ENCODE measurements around the gene PGGHG. TPM values are rescaled to one million over a fixed set of nuclear protein-coding genes. Genes with fewer than 3 reads are reported as not detected.
"Not testable (repeated sequence)": the region's sequence is repeated elsewhere in the genome, so short reads cannot be mapped to it uniquely, and the experiment has no call there.

The PGGHG gene
- polyA plus RNA-seq, 1 donor (not counting 4 experiments of a cell fraction or from before 2014, with no cell fraction given) = 4.3 TPM

DNA sequence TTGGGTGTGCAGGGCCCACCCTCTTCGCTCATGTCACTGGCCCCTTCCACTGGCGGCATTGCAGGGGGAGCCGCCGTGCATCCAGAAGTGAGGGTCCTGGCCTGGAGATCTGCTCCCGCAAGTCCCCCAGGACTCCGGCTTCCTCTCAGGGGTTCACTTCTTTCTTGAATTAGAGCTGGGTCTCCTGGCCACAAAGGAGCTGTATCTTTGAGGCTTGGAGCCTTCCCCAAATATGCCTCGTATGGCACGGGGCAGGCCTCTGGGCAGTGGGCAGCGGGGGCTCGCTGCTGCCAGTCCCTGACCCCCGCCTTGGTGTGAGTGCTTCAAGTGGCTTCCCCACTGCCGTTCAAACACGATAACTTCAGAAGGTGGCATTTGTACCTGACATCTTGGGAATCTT lies 39.1 kb downstream of the PGGHG start:
- dilution Hi-C loops (cut with MboI; ENCODE audit: extremely low pct_ligation_motif_present, low sequenced_read_pairs) = no loop called here
- no peak overlapping the region for H3K4me2 ChIP-seq (ENCODE audit: control insufficient read depth, extremely low read depth, insufficient read depth, low read depth, low read length)
- TF ChIP-seq, protein P1, sequence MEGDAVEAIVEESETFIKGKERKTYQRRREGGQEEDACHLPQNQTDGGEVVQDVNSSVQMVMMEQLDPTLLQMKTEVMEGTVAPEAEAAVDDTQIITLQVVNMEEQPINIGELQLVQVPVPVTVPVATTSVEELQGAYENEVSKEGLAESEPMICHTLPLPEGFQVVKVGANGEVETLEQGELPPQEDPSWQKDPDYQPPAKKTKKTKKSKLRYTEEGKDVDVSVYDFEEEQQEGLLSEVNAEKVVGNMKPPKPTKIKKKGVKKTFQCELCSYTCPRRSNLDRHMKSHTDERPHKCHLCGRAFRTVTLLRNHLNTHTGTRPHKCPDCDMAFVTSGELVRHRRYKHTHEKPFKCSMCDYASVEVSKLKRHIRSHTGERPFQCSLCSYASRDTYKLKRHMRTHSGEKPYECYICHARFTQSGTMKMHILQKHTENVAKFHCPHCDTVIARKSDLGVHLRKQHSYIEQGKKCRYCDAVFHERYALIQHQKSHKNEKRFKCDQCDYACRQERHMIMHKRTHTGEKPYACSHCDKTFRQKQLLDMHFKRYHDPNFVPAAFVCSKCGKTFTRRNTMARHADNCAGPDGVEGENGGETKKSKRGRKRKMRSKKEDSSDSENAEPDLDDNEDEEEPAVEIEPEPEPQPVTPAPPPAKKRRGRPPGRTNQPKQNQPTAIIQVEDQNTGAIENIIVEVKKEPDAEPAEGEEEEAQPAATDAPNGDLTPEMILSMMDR (optimal IDR thresholded peaks at IDR 0.05 in 1 of 3, IDR thresholded peaks at IDR 0.05 in 1 of 3, conservative IDR thresholded peaks at IDR 0.05 in 1 of 3; ENCODE audit: extremely low read depth in 1 of 3, insufficient read depth in 2 of 3, low read length in 3 of 3) = no peak
- no peak for TF ChIP-seq EZH2 (IDR thresholded peaks at IDR 0.05; ENCODE audit: low read length)
- H2AFZ ChIP-seq (ENCODE audit: control insufficient read depth, low read length) = no peak overlapping the region
- no peak overlapping the region for H3K4me3 ChIP-seq (ENCODE audit: control insufficient read depth in 2 of 3, extremely low read depth in 1 of 3, insufficient read depth in 2 of 3, low read depth in 1 of 3, low read length in 3 of 3)
- H3K79me2 ChIP-seq (ENCODE audit: control insufficient read depth, insufficient read depth, low read length) = no peaks in the 10 kb centered on the region
- H3K9me3 ChIP-seq (ENCODE audit: control insufficient read depth, low read depth, low read length) = no peaks in the 10 kb centered on the region
- no peak overlapping the region for H3K27ac ChIP-seq (ENCODE audit: control insufficient read depth, insufficient read depth, low read length)
- peaks cover 7% of the 10 kb centered on the region for H3K27me3 ChIP-seq (ENCODE audit: control insufficient read depth, extremely low read depth, insufficient read depth, low read length)
- H3K9me1 ChIP-seq (ENCODE audit: control insufficient read depth, extremely low read depth, insufficient read depth, low read length) = no peaks in the 10 kb centered on the region
- no peaks in the 10 kb centered on the region for H4K20me1 ChIP-seq (ENCODE audit: control insufficient read depth, extremely low read depth, insufficient read depth, low read length)
- H3K9ac ChIP-seq (ENCODE audit: control insufficient read depth, extremely low read depth, insufficient read depth, low read length) = no peak overlapping the region
- DNase-seq (ENCODE audit: low read depth, low spot score) (no peak), FAIRE-seq (no peak)
- no peaks in the 10 kb centered on the region for H3K4me1 ChIP-seq (ENCODE audit: control insufficient read depth, extremely low read depth, insufficient read depth, low read length)
- no peaks in the 10 kb centered on the region for H3K36me3 ChIP-seq (ENCODE audit: control insufficient read depth in 2 of 2, extremely low read depth in 1 of 2, insufficient read depth in 2 of 2, low read length in 2 of 2)

DNA sequence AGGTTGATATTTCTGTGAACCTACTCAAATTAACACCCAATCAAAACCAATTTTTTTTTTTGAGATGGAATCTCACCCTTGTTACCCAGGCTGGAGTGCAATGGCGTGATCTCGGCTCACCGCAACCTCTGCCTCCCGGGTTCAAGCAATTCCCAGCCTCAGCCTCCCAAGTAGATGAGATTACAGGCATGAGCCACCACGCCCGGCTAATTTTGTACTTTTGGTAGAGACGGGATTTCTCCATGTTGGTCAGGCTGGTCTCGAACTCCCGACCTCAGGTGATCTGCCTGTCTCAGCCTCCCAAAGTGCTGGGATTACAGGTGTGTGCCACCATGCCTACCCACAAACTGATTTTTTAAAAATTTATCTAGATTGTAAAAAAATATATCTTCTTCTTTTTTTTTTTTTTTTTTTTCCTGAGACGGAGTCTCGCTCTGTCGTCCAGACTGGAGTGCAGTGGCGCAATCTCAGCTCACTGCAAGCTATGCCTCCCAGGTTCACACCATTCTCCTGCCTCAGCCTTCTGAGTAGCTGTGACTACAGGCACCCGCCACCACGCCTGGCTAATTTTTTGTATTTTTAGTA lies 39.7 kb downstream of the PGGHG start:
- H3K9me3 ChIP-seq (ENCODE audit: control insufficient read depth, low read depth, low read length); FAIRE-seq; dilution Hi-C loops (cut with MboI; ENCODE audit: extremely low pct_ligation_motif_present, low sequenced_read_pairs): not testable (repeated sequence)

DNA sequence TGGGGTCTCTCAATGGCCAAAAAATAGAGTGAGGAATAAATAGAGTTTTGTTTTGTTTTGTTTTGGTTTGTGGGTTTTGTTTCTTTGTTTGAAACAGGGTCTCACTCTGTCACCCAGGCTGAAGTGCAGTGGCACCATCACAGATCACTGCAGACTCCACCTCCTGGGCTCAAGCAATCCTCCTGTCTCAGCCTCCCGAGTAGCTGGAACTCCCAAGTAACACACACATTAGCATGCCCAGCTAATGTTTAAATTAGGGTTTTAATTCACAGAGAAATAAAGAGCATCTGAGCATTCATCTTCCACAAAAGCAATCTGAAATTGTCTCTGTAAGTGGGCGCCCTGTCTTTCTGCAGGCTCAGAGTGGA lies 40.9 kb downstream of the PGGHG start:
- peaks cover 3% of the 10 kb centered on the region for H3K4me1 ChIP-seq (ENCODE audit: control insufficient read depth, extremely low read depth, insufficient read depth, low read length)
- DNase-seq (ENCODE audit: low read depth, low spot score) (no peak), FAIRE-seq (no peak)
- peaks cover 12% of the 10 kb centered on the region for H3K27me3 ChIP-seq (ENCODE audit: control insufficient read depth, extremely low read depth, insufficient read depth, low read length)
- no peaks in the 10 kb centered on the region for H3K9me1 ChIP-seq (ENCODE audit: control insufficient read depth, extremely low read depth, insufficient read depth, low read length)
- no peaks in the 10 kb centered on the region for H3K79me2 ChIP-seq (ENCODE audit: control insufficient read depth, insufficient read depth, low read length)
- H3K36me3 ChIP-seq (ENCODE audit: control insufficient read depth in 2 of 2, extremely low read depth in 1 of 2, insufficient read depth in 2 of 2, low read length in 2 of 2) = no peaks in the 10 kb centered on the region
- no peak for TF ChIP-seq EZH2 (IDR thresholded peaks at IDR 0.05; ENCODE audit: low read length)
- TF ChIP-seq, protein P1 (optimal IDR thresholded peaks at IDR 0.05 in 1 of 3, IDR thresholded peaks at IDR 0.05 in 1 of 3, conservative IDR thresholded peaks at IDR 0.05 in 1 of 3; ENCODE audit: extremely low read depth in 1 of 3, insufficient read depth in 2 of 3, low read length in 3 of 3) = no peak
- no peak overlapping the region for H3K4me3 ChIP-seq (ENCODE audit: control insufficient read depth in 2 of 3, extremely low read depth in 1 of 3, insufficient read depth in 2 of 3, low read depth in 1 of 3, low read length in 3 of 3)
- no peak overlapping the region for H3K27ac ChIP-seq (ENCODE audit: control insufficient read depth, insufficient read depth, low read length)
- no peak overlapping the region for H2AFZ ChIP-seq (ENCODE audit: control insufficient read depth, low read length)
- dilution Hi-C loops (cut with MboI; ENCODE audit: extremely low pct_ligation_motif_present, low sequenced_read_pairs) = no loop called here
- no peaks in the 10 kb centered on the region for H4K20me1 ChIP-seq (ENCODE audit: control insufficient read depth, extremely low read depth, insufficient read depth, low read length)
- H3K4me2 ChIP-seq (ENCODE audit: control insufficient read depth, extremely low read depth, insufficient read depth, low read depth, low read length) = no peak overlapping the region
- no peak overlapping the region for H3K9ac ChIP-seq (ENCODE audit: control insufficient read depth, extremely low read depth, insufficient read depth, low read length)
- peaks cover 2% of the 10 kb centered on the region for H3K9me3 ChIP-seq (ENCODE audit: control insufficient read depth, low read depth, low read length)

More for the DNA sequence above, 39.7 kb downstream of the PGGHG start:
- not testable (repeated sequence) for DNase-seq (ENCODE audit: low read depth, low spot score); H2AFZ ChIP-seq (ENCODE audit: control insufficient read depth, low read length); H3K9me1 ChIP-seq (ENCODE audit: control insufficient read depth, extremely low read depth, insufficient read depth, low read length); H3K9ac ChIP-seq (ENCODE audit: control insufficient read depth, extremely low read depth, insufficient read depth, low read length); H3K36me3 ChIP-seq (ENCODE audit: control insufficient read depth in 2 of 2, extremely low read depth in 1 of 2, insufficient read depth in 2 of 2, low read length in 2 of 2); H3K4me3 ChIP-seq (ENCODE audit: control insufficient read depth in 2 of 3, extremely low read depth in 1 of 3, insufficient read depth in 2 of 3, low read depth in 1 of 3, low read length in 3 of 3); H3K27me3 ChIP-seq (ENCODE audit: control insufficient read depth, extremely low read depth, insufficient read depth, low read length); H3K79me2 ChIP-seq (ENCODE audit: control insufficient read depth, insufficient read depth, low read length); H3K27ac ChIP-seq (ENCODE audit: control insufficient read depth, insufficient read depth, low read length); H3K4me1 ChIP-seq (ENCODE audit: control insufficient read depth, extremely low read depth, insufficient read depth, low read length); H4K20me1 ChIP-seq (ENCODE audit: control insufficient read depth, extremely low read depth, insufficient read depth, low read length); H3K4me2 ChIP-seq (ENCODE audit: control insufficient read depth, extremely low read depth, insufficient read depth, low read depth, low read length)

Measured in keratinocyte (primary cell).